GM23248 (cell line): ENCODE data around the gene SBF2.

Experiments
- EZH2 ChIP-seq: fragments of 200-600 bp; sonication (generic); IDR thresholded peaks from 2 replicates; pipeline ENCODE4 v1.6.1; 2018; ENCODE audit warnings: antibody characterized with exemption, mild to moderate bottlenecking; ENCODE audit not compliant: insufficient read depth, poor library complexity, severe bottlenecking
- EZH2phosphoT487 ChIP-seq: fragments of 200-600 bp; sonication (generic); IDR thresholded peaks from 2 replicates; pipeline ENCODE4 v1.6.1; 2018; ENCODE audit warnings: antibody characterized with exemption, moderate library complexity, mild to moderate bottlenecking, low read depth; ENCODE audit not compliant: insufficient read depth

DNA sequence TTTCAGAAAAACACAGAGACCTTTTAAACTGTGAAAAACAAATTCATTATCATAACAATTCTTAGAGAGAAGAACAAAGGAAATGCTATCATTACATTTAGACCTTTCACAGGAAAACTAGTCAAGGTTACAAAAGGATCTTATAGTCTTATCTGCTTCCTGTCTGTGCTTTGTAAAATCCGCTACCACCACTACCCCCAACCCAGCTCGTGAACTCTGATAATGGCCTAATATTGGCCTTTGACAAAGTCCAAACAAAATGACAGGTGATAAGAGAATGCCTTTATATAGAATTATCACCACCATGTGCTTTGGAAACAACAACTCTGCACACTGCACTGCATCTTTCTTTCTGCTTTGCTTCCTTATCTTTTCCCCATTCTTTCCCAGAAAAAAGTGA, 272.5 kb downstream of the SBF2 start:
- TF ChIP-seq EZH2 = no peak
- TF ChIP-seq EZH2phosphoT487 = no peak
